ENCODE data around the gene RALBP1.

RALBP1 gene

DNA sequence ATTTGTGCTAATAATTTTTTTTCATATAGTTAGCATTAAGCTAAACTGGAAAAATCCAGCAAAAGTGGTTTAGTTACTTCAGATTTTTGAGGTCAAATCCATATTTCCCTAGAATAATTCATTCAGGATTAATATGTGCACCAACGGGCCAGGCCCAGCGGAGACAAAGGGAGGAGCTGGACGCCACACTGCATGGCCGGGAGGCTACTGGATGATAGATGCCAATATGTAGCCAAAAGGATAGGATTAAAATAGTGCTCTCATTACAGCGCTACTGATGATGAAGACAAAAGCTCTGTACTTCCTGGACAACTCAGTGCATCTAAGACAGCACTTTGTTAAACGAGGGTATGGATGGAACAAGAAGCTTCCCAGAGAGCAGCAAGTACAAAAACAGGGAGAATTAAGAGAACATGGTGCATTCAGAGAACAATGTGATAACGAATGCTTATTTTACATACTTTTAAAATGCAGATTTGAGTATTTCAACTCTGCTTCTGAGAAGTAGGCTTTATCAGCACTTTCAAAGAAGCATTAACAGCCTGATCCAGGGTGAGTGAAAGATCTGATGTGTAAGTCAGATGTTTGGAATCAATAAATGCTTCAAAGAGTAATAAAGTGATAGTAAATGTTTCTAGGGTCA, 99.3 kb downstream of the RALBP1 start:
- Histone ChIP-seq H3K36me3 (ENCODE audit: control insufficient read depth in 1 of 2, insufficient read depth in 2 of 2, low read length in 2 of 2) (peaks cover 23 to 35% of the 10 kb centered on the region in 2 donors), H3K4me3 (ENCODE audit: low read depth in 1 of 2, low read length in 2 of 2) (no peak overlapping the region), H3K27me3 (ENCODE audit: low read depth, low read length) (no peaks in the 10 kb centered on the region), H3K4me1 (ENCODE audit: control insufficient read depth in 1 of 2, insufficient read depth in 2 of 2, low read length in 2 of 2) (peaks cover 0 to 7% of the 10 kb centered on the region in 2 donors), H3K9me3 (ENCODE audit: control insufficient read depth in 1 of 2, low read length in 2 of 2) (no peaks in the 10 kb centered on the region), H3K27ac (ENCODE audit: low read length) (no peak overlapping the region)

DNA sequence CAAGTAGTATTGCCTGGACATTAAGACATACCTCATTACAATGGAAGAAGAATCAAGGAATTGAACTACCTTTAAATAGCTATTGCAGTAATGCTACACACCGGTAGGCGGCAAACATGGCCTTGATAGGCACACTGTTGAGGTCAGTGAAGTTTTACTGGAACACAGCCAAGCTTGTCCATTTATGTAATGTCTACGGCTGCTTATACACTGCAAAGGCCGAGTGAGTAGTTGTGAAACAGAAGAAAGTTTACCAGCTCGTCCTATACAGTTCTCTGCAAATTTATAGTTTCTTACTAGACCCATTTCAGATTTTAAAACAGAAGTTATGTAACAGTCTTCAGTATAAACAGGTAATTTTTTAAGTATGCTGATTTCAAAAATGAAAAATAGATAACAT, 100.2 kb downstream of the RALBP1 start:
- no peaks in the 10 kb centered on the region for H3K9me3 ChIP-seq (ENCODE audit: control insufficient read depth in 1 of 2, low read length in 2 of 2)
- no peak overlapping the region for H3K27ac ChIP-seq (ENCODE audit: low read length)
- H3K4me1 ChIP-seq (ENCODE audit: control insufficient read depth in 1 of 2, insufficient read depth in 2 of 2, low read length in 2 of 2): peaks cover 0 to 7% of the 10 kb centered on the region in 2 donors
- peaks cover 28% of the 10 kb centered on the region in 2 donors for H3K36me3 ChIP-seq (ENCODE audit: control insufficient read depth in 1 of 2, insufficient read depth in 2 of 2, low read length in 2 of 2)
- H3K4me3 ChIP-seq (ENCODE audit: low read depth in 1 of 2, low read length in 2 of 2): no peak overlapping the region
- no peaks in the 10 kb centered on the region for H3K27me3 ChIP-seq (ENCODE audit: low read depth, low read length)

DNA sequence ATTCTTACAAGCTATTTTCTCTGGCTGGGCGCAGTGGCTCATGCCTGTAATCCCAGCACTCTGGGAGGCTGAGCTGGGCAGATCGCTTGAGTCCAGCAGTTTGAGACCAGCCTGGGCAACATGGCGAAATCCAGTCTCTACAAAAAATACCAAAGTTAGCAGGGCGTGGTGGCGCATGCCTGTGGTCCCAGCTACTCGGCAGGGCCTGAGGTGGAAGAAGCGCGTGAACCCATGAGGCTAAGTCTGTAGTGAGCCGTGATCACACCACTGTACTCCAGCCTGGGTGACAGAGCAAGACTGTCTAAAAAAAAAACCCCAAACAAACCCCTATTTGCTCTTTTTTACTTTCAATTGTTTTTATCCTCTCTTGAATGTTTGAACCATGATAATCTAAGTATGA, 102.0 kb downstream of the RALBP1 start:
- Histone ChIP-seq H3K4me3 (ENCODE audit: low read depth in 1 of 2, low read length in 2 of 2) (no peak overlapping the region), H3K27ac (ENCODE audit: low read length) (no peak overlapping the region), H3K27me3 (ENCODE audit: low read depth, low read length) (no peaks in the 10 kb centered on the region), H3K9me3 (ENCODE audit: control insufficient read depth in 1 of 2, low read length in 2 of 2) (no peaks in the 10 kb centered on the region), H3K36me3 (ENCODE audit: control insufficient read depth in 1 of 2, insufficient read depth in 2 of 2, low read length in 2 of 2) (peaks cover 29 to 41% of the 10 kb centered on the region in 2 donors), H3K4me1 (ENCODE audit: control insufficient read depth in 1 of 2, insufficient read depth in 2 of 2, low read length in 2 of 2) (peaks cover 0 to 7% of the 10 kb centered on the region in 2 donors)

DNA sequence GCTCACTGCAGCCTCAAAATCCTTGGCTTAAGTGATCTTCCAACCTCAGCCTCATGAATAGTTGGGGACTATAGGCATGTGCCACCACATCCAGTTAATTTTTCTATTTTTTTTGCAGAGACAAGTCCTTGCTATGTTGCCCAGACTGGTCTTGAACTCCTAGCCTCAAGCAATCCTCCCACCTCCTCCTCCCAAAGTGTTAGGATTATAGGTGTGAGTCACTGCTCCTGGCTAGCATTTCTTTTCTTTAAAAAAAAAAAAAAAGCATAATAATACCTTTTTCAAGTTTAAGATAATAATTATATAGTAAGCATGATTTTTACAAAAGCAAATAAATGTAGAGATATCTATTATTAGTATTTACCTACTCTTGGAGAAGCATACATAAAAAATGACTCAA, 103.0 kb downstream of the RALBP1 start:
- Histone ChIP-seq H3K4me3 (ENCODE audit: low read depth in 1 of 2, low read length in 2 of 2) (no peak overlapping the region), H3K4me1 (ENCODE audit: control insufficient read depth in 1 of 2, insufficient read depth in 2 of 2, low read length in 2 of 2) (peaks cover 0 to 7% of the 10 kb centered on the region in 2 donors), H3K27ac (ENCODE audit: low read length) (no peak overlapping the region), H3K36me3 (ENCODE audit: control insufficient read depth in 1 of 2, insufficient read depth in 2 of 2, low read length in 2 of 2) (peaks cover 31 to 44% of the 10 kb centered on the region in 2 donors), H3K9me3 (ENCODE audit: control insufficient read depth in 1 of 2, low read length in 2 of 2) (no peaks in the 10 kb centered on the region), H3K27me3 (ENCODE audit: low read depth, low read length) (no peaks in the 10 kb centered on the region)

DNA sequence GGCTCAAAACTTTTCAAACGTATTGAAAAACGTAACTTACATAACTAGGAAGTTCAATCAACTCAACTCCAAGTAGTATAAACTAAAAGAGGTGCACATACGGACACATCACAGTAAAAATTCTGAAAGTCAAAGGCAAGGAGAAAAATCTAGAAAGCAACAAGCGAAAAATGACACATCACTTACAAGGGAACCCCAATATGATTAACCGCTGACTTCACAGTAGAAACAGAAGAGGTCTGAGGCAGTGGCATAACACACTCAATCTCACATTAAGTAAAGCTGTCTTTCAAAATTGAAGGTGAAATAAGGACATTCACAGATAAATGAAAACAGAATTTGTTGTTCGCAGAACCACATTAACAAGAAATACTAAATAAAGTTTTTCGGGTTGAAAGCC, 106.4 kb downstream of the RALBP1 start:
- no peaks in the 10 kb centered on the region for H3K9me3 ChIP-seq (ENCODE audit: control insufficient read depth in 1 of 2, low read length in 2 of 2)
- no peak overlapping the region for H3K4me3 ChIP-seq (ENCODE audit: low read depth in 1 of 2, low read length in 2 of 2)
- H3K36me3 ChIP-seq (ENCODE audit: control insufficient read depth in 1 of 2, insufficient read depth in 2 of 2, low read length in 2 of 2): peaks cover 37 to 46% of the 10 kb centered on the region in 2 donors

DNA sequence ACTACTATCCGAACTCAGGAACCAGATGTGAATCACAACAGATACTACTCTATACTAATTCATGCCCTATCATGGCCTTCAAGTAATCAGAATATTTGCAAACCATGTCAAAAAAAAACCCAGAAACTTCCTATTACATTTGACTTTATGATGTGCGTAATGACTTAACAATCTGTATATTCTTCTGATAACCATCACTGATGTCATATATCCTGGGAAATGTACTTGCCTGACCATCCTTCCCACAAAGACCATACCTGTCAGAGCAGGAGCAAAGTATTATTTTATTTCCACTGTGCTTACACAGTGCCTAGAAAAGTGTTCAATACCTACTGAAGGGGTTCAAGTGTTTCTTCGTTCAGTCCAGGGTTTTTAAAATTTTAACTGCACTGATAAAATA, 111.5 kb downstream of the RALBP1 start:
- H3K27ac ChIP-seq (ENCODE audit: low read length): no peak overlapping the region
- no peaks in the 10 kb centered on the region for H3K9me3 ChIP-seq (ENCODE audit: control insufficient read depth in 1 of 2, low read length in 2 of 2)
- no peaks in the 10 kb centered on the region for H3K4me1 ChIP-seq (ENCODE audit: control insufficient read depth in 1 of 2, insufficient read depth in 2 of 2, low read length in 2 of 2)
- H3K36me3 ChIP-seq (ENCODE audit: control insufficient read depth in 1 of 2, insufficient read depth in 2 of 2, low read length in 2 of 2): peaks cover 26 to 37% of the 10 kb centered on the region in 2 donors
- no peaks in the 10 kb centered on the region for H3K27me3 ChIP-seq (ENCODE audit: low read depth, low read length)
- H3K4me3 ChIP-seq (ENCODE audit: low read depth in 1 of 2, low read length in 2 of 2): no peak overlapping the region

More for the DNA sequence above, 106.4 kb downstream of the RALBP1 start:
- no peaks in the 10 kb centered on the region for H3K27me3 ChIP-seq (ENCODE audit: low read depth, low read length)
- no peaks in the 10 kb centered on the region for H3K4me1 ChIP-seq (ENCODE audit: control insufficient read depth in 1 of 2, insufficient read depth in 2 of 2, low read length in 2 of 2)
- no peak overlapping the region for H3K27ac ChIP-seq (ENCODE audit: low read length)

Measured in muscle layer of duodenum (tissue), 2 donors.